B cell (primary cell): ENCODE results near the gene GFRAL.

Experiments used
- EZH2 ChIP-seq: IDR thresholded peaks from 2 replicates; pipeline ENCODE4 v1.6.1; 2012; ENCODE audit warnings: borderline replicate concordance, low read depth, mild to moderate bottlenecking, moderate library complexity, low read length; ENCODE audit not compliant: insufficient read depth, poor library complexity, severe bottlenecking
- TF ChIP-seq, protein P1 (sequence below): fragments of 200-600 bp; IDR thresholded peaks from one replicate; pipeline ENCODE4 v1.8.0; 2022; ENCODE audit warnings: antibody characterized with exemption, mild to moderate bottlenecking

DNA sequence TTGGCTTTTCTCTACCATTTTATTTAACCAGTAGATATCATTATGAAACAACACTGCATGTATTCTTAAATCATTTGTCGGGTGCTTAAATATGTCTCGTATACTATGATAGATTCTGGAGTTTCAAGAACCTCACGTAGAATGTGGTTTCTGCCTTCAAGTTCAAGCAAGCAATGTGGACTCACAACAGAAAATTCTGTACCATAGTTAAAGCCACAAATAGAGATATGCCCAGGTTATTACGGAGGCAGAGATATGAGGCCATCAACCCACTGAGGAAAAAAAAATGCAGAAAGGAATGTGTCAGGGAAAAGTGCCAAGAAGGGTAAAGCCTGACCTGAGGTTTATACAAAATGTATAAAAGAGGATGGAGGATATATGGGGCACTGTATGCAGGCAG, 109.9 kb downstream of the GFRAL start:
- TF ChIP-seq, protein P1, sequence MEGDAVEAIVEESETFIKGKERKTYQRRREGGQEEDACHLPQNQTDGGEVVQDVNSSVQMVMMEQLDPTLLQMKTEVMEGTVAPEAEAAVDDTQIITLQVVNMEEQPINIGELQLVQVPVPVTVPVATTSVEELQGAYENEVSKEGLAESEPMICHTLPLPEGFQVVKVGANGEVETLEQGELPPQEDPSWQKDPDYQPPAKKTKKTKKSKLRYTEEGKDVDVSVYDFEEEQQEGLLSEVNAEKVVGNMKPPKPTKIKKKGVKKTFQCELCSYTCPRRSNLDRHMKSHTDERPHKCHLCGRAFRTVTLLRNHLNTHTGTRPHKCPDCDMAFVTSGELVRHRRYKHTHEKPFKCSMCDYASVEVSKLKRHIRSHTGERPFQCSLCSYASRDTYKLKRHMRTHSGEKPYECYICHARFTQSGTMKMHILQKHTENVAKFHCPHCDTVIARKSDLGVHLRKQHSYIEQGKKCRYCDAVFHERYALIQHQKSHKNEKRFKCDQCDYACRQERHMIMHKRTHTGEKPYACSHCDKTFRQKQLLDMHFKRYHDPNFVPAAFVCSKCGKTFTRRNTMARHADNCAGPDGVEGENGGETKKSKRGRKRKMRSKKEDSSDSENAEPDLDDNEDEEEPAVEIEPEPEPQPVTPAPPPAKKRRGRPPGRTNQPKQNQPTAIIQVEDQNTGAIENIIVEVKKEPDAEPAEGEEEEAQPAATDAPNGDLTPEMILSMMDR = no peak
- no peak for TF ChIP-seq EZH2
